Measurements from ENCODE around the gene ZC3H4. TPM values are rescaled to one million over a fixed set of nuclear protein-coding genes. Genes with fewer than 3 reads are reported as not detected.

ZC3H4 gene
- total and polyA plus RNA-seq, 10 of the 15 experiments (the other 5 are each of a cell fraction or from before 2014, with no cell fraction given) = 5.1 to 86.3 (median 15.5) TPM

- TF ChIP-seq IKZF1 (conservative IDR thresholded peaks at IDR 0.05) (no peak), USF1 (IDR thresholded peaks at IDR 0.05; ENCODE audit: borderline replicate concordance, extremely low read length, insufficient read depth, low read depth, low read length) (no peak), NFXL1 (IDR thresholded peaks at IDR 0.05; ENCODE audit: borderline replicate concordance) (no peak), SKIL (IDR thresholded peaks at IDR 0.05; ENCODE audit: low read depth, poor library complexity, severe bottlenecking) (no peak), MXI1 (IDR thresholded peaks at IDR 0.05; ENCODE audit: low read depth, low read length) (no peak)
- intact Hi-C loops (cut with micrococcal nuclease; ENCODE audit: unreplicated experiment) = no loop called here
- WGBS (ENCODE audit: insufficient coverage, insufficient replicate concordance, low lambda C conversion rate, missing lambda C conversion rate) = 96% methylated on average over 24 of the region's 24 CpGs
- Histone ChIP-seq H3K4me3 (no peak overlapping the region), H3K27me3 (replicated peaks in 1 of 2; ENCODE audit: control insufficient read depth in 2 of 2, insufficient read depth in 2 of 2, low read length in 1 of 2) (no peaks in the 10 kb centered on the region), H3K4me2 (ENCODE audit: control insufficient read depth, insufficient read depth) (no peak overlapping the region), H3K4me1 (ENCODE audit: control insufficient read depth, insufficient read depth, low read length) (no peaks in the 10 kb centered on the region), H2AFZ (ENCODE audit: control insufficient read depth, low read depth, low read length) (no peak overlapping the region), H3K9ac (ENCODE audit: control insufficient read depth, insufficient read depth, low read length) (no peak overlapping the region), H3K9me3 (replicated peaks; ENCODE audit: control insufficient read depth, insufficient read depth, low read length) (no peaks in the 10 kb centered on the region), H3K79me2 (ENCODE audit: control insufficient read depth, insufficient read depth, low read length) (no peaks in the 10 kb centered on the region), H3K27ac (ENCODE audit: control insufficient read depth, insufficient read depth) (no peak overlapping the region), H3K36me3 (ENCODE audit: control insufficient read depth in 2 of 2, insufficient read depth in 2 of 2, low read length in 1 of 2) (peaks cover 43 to 46% of the 10 kb centered on the region in 2 experiments), H4K20me1 (ENCODE audit: control insufficient read depth, insufficient read depth) (no peaks in the 10 kb centered on the region)
- ChIA-PET RAD21 (ENCODE audit: unreplicated experiment) (no interaction called here), POLR2A (no interaction called here), CTCF (no interaction called here), SMC1A (ENCODE audit: uncharacterized antibody, unreplicated experiment) (interaction anchor here (0.6 to 0.8 kb wide), 2 partner anchors 36 to 39 kb away, joined by 3 to 4 read pairs; no protein-coding TSS in a partner anchor)
- no peak for ATAC-seq
- DNase-seq (ENCODE audit: low read depth, low spot score) = no peak
- FAIRE-seq = no peak
- in situ Hi-C loops (cut with MboI) = no loop called here
- no TSS peak for BruUV-seq (replicated peaks)
Measured at GRCh38 chr19:47084879-47085439, 28.6 kb downstream of the ZC3H4 start.

Data from GM12878 (cell line).